GM10248 (cell line): ENCODE data around the gene WDR82.

Source experiments
- CTCF ChIA-PET: fragments of 300-600 bp; sonication (Branson Sonifier 250); formaldehyde crosslinking; extraction: SDS; loops from one replicate; lab custom pipeline; 2021; ENCODE audit warnings: antibody characterized with exemption; lab: Yijun Ruan, JAX
- POLR2A ChIA-PET: fragments of 350-650 bp; sonication (Branson Sonifier 250); formaldehyde crosslinking; extraction: SDS; loops from one replicate; lab custom pipeline; 2020; ENCODE audit warnings: antibody characterized with exemption; lab: Yijun Ruan, JAX
- DNase-seq: peaks from one replicate; pipeline ENCODE4 v3.0.0; 2012; ENCODE audit errors: extremely low spot score
- CTCF ChIP-seq: IDR thresholded peaks from 2 replicates; pipeline ENCODE4 v1.5.1; 2012; ENCODE audit warnings: mild to moderate bottlenecking, low read depth; ENCODE audit errors: extremely low read depth, missing control alignments, control extremely low read depth

WDR82 gene

GRCh38 chr3:52323526-52324295 is 45.3 kb upstream of the WDR82 start:
- POLR2A ChIA-PET, result no interaction called here
- CTCF ChIA-PET, result interaction anchor here (1.0 to 1.4 kb wide), 2 partner anchors 15 to 17 kb away, joined by 4 to 6 read pairs; no protein-coding TSS in a partner anchor
- TF ChIP-seq CTCF, result no peak

GRCh38 chr3:52322466-52322865 is 44.0 kb upstream of the WDR82 start:
- TF ChIP-seq CTCF, result no peak
- CTCF ChIA-PET, result interaction anchor here (1.2 to 1.4 kb wide), 2 partner anchors 15 to 17 kb away, joined by 3 to 6 read pairs; no protein-coding TSS in a partner anchor
- DNase-seq, result no peak
- POLR2A ChIA-PET, result no interaction called here

More at GRCh38 chr3:52323526-52324295, 45.3 kb upstream of the WDR82 start:
- no peak for DNase-seq

GRCh38 chr3:52321481-52321880 is 43.0 kb upstream of the WDR82 start:
- ChIA-PET POLR2A (no interaction called here), CTCF (no interaction called here)
- TF ChIP-seq CTCF, result no peak
- DNase-seq, result no peak

- no peak for DNase-seq
- ChIA-PET POLR2A (interaction anchor here (0.6 kb wide), 1 partner anchor 22 kb away, joined by 5 read pairs; no protein-coding TSS in a partner anchor), CTCF (interaction anchor here (1.2 to 2.5 kb wide), 6 partner anchors 8 to 30 kb away, joined by 3 to 10 read pairs (median 4); no protein-coding TSS in a partner anchor)
- TF ChIP-seq CTCF, result no peak
These were observed 41.6 kb upstream of the WDR82 start for GRCh38 chr3:52319921-52320595.

GRCh38 chr3:52318186-52318816 is 39.9 kb upstream of the WDR82 start:
- TF ChIP-seq CTCF, result no peak
- no peak for DNase-seq
- ChIA-PET CTCF (interaction anchor here (0.9 to 2.5 kb wide), 6 partner anchors 9 to 98 kb away, joined by 3 to 10 read pairs (median 4); no protein-coding TSS in a partner anchor), POLR2A (no interaction called here)
